HG03135 (cell line): Measurements from ENCODE around the gene BEND7.
"Not testable (repeated sequence)": the region's sequence is repeated elsewhere in the genome, so short reads cannot be mapped to it uniquely, and the experiment has no call there.

Source experiments
- ATAC-seq: cut with Tn5 transposase; IDR thresholded peaks from one replicate; pipeline ENCODE4 v1.9.1; 2021; ENCODE audit warnings: mild to moderate bottlenecking, moderate library complexity; ENCODE audit not compliant: unreplicated experiment

The BEND7 gene

DNA sequence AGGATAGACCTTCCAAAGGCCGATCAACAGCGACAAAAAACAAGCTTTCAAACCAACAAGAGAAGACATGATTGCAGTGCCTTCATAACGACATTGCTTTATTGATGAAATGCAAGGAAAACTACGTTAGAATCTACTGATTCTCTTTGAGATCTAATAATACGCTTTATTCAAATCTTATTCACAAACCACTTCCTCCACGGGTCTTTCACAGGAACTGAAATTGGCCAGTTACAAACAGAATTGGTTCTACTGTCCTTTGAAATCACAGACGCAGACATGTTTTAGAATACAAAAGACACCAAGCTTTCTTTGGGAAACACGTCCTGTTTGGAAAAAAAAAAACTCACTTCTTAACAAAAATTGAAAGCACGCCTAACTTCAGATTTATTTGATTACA is 106.0 kb downstream of the BEND7 start:
- no peak for ATAC-seq

DNA sequence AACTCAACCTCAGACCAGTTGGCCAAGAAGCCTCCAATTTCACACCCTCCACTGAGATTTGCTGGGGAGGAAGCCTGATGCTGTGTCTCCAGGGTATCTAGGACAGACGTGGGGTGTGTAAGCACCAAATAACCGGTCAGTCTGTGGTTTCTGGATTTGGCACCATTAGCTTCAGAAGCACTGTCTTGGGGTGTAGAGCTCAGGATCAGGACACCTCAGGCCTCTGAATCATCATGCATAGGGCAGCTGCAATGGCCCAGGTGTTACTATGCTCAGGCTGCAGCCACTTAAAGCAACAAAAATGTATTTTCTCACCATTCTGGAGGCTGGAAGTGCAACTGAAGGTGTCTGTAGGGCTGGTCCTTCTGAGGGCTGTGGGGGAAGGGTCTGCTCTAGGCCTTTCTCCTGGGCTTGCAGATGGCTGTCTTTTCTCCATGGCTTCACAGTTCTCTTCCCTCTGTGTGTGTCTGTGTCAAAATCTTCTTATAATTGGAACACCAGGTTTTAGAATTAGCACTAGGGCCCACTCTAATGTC is 107.4 kb downstream of the BEND7 start:
- no peak for ATAC-seq

DNA sequence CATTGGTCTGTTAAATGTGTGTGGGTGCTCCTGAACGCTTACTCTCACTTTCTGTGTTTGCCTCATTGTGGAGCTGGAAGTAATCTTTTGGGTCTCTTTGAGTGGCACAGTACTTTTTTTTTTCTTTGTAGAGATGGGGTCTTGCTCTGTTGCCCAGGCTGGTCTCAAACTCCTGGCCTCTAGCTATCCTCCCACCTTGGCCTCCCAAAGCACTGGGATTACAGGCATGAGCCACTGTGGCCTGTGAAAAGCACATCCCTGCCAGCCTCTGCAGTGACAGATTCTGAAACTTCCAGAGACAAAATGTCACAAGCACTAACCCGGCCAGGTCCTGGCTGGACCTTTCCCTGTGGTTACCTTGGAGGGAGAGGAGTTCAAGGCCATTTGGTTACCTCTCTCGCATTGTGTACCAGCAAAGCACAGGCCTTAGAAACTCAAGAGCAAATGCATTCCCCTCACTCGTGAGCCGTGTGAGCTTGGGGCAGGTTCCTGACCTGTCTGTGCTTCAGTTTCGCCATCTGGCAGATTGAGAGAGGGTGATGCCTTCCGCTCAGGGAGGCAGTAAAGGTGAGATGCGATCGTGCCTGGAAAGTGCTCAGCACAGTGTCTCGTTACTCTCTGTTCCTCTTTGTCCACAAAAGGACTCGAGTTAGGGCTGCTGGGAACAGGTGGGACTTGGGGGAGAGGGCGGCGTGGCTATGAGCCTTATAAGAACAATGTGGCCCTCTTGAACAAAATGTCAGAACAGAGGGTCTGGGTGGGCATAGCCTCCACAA is 108.1 kb downstream of the BEND7 start:
- ATAC-seq, result no peak

DNA sequence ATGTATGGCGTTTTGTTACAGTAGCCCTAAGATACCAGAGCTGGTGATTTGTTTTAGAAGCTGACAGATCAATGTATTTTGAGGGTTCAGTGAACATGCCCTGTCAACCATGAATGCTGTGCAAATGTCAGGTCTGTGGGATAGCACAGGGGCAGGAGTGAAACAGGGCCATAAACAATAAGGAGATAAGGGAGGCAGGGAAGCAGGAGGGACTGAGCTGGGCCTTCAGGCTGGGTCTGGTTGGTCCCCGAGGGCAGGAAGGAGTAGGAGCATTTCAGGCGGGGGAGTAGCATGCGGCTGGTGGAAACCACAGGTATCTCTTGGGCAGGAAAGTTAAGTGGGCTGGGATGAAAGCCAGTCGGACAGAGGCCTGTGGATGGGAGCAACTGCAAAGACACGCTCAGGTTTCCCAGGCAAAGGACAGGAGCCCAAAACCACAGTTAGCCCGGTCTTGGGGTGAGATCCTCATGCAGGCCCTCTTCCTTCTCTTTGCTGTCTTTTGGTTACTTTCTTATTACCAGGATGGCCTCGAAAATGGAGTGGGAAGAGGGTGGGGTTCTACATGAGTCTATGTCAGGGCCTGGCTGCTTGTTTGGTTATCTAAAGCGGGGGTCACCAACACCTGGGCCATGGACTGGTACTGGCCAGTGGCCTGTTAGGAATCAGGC is 111.2 kb downstream of the BEND7 start:
- ATAC-seq, result no peak

DNA sequence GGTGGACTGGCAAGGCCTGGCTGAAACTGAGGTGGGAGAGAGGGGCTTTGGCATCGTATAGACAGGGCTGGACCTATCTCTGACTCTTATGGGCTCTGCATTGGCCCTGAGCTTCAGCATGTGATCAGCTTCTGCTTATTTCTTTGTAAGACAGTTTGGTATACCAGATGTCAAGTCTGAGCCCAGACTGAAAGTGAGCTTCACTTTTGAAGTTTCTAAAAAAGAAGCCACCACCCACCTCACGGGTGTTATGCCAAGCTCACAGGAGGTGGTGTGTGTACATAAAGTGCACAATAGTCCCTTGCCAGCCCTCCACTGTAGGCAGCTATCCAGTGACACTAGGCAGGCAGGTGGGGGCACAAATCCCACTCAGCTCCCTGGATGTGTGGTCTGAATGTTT is 112.1 kb downstream of the BEND7 start:
- ATAC-seq, result no peak

DNA sequence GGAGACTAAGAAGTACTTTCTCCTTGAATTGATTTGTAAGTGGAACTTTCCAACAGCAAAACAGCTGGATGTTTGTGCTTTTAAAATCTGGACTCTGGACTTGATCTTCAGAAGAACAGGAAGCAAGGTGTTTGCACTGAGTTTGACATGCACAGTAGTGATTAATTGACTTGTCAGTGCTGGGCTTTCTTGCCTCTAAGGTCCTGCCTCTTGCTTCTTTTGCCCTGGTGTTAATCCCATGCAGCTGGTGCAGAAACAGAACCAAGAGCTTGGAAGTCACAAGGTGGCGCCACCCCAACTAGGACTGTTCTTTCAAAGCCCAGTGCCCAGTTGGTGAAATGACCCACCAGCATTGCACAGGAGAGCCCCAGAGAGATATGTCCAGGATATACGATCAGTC is 114.0 kb downstream of the BEND7 start:
- ATAC-seq, result no peak

DNA sequence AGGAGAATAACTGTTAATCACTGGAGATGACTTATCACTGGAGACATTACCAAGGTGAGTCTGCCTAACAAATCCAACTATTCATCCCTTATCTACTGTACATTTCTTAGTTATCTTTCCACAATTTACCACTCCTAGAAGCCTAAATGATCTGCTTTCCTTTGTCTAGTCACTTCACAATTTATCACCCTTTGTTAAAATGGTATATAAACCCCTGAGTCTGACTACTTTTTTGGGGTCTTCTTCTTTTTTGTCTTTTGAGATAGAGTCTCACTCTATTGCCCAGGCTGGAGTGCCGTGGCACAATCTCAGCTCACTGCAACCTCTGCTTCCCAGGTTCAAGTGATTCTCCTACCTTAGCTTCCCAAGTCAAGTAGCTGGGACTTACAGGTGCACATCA is 114.7 kb downstream of the BEND7 start:
- no peak for ATAC-seq

DNA sequence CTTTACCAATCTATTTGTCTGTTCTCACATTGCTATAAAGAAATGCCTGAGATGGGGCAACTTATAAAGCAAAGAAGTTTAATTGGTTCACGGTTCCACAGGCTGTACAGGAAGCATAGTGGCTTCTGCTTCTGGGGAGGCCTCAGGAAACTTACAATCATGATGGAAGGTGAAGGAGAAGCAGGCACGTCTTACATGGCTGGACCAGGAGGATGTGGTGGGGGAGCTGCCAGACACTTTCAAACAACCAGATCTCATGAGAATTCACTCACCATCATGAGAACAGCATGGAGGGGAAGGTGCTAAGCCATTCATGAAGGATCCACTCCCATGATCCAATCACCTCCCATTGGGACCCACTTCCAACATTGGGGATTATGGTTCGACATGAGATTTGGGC is 115.9 kb downstream of the BEND7 start:
- ATAC-seq, result no peak

DNA sequence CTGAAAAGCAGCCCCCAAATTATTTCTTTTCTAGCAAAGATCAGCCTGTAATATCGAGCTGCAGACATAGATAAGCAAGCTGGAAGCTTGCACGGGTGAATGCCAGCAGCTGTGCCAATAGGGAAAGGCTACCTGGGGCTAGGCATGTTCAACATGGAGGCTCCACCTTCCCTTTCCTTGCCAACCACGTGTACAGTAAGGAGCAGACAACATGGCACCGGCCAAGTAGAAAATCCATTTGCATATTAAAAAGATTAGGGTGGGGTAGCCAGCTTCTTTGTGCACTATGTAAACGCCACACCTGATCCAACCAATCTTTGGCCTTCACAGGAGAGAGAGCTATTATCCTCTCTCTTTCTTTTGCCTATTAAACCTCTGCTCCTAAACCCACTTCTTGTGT is 124.0 kb downstream of the BEND7 start:
- ATAC-seq, result no peak

DNA sequence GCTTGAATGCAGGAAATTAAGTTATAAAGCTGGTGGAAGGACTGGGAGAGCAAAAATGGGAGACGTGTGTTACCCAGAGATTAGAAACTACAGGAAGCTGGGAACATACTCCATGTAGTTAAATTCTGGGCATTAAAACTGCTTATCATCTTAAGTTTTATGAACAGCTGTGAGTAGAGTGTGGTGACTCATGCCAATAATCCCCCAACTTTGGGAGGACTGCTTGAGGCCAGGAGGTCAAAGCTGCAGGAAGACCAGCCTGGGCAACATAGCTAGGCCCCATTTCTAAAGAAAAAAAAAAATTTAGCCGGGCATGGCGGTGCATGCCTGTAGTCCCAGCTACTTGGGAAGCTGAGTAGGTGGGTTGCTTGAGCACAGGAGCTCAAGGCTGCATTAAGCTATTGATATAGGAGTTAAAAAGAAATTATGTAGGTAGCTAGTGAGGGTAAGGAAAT is 124.5 kb downstream of the BEND7 start:
- ATAC-seq, result no peak

DNA sequence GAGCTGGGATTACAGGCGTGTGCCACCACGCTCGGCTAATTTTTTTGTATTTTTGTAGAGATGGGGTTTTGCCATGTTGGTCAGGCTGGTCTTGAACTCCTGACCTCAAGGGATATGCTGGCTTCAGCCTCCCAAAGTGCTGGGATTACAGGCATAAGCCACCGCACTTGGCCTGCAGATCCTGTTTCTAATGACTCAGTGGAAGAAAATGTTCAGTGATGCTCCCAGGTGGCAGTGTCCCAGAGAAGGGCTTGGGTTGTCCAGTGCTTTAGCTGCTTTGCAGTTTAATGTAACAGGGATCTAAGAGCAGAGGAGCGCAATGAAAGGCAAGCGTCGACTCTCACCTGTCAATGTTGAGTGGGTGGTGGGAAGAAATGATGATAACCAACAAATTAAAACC is 125.4 kb downstream of the BEND7 start:
- ATAC-seq, result not testable (repeated sequence)

DNA sequence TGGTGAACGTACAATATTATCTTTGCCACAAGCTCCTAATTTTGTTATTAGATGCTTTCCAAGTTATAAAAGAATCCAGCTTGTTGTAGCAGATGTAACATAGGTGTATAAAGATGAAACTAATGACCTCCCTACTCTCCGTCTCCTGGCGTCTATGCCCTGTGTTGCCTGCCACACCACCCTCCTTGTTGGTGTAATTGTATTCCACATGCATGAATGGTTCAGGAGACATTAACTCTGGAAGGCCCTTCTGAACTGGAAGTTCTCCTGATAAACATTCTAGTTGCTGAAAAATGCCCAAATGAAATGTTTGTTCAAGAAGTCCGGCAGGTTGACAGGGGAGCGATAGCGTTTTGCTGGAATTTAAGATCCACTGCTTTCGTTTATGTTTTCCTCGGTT is 126.8 kb downstream of the BEND7 start:
- ATAC-seq, result no peak

DNA sequence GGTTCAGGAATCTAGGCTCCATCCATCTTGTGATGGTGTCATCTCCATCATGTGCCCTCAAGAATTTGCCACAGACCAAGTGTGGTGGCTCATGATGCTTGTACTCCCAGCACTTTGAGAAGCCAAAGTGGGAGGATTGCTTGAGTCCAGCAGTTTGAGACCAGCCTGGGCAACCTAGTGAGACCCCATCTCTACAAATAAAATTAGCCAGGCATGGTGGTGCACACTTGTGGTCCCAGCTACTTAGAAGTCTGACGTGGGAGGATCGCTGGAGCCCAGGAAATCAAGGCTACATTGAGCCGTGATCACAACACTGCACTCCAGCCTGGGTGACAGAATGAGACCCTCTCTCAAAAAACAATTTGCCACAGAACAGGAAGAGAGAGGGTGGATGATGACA is 127.7 kb downstream of the BEND7 start:
- no peak for ATAC-seq

DNA sequence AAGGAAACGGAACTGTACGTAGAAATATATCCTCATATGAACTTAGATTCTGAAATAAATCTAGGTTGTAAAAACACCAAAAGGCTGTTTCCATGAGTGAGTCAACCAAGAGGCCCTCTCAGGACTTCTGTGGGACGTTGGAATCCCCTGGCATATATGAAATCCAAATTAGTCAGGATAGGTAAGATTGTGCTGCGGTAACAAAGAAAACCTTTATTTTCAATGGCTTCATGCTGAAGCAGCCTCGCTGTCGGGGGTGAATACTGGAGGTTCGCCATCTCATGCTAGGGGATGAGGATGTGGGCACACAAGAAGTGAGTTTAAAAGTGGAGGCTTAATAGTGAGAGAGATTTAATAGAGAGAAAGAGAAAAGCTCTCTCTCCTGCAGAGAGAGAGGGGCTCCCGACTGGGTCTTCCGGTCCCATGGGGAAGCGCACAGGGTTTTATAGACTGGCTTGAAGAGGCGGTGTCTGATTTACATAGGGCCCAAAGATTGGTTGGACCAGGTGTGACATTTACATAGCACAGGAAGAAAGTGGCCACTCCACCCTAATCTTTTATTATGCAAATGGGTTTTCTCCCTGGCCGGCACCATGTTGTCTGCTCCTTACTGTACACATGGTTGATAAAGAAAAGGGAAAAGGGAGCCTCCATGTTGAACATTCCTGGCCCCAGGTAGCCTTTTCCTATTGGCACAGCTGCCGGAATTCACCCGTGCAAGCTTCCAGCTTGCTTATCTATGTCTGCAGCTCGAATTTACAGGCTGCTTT is 128.4 kb downstream of the BEND7 start:
- ATAC-seq, result no peak

DNA sequence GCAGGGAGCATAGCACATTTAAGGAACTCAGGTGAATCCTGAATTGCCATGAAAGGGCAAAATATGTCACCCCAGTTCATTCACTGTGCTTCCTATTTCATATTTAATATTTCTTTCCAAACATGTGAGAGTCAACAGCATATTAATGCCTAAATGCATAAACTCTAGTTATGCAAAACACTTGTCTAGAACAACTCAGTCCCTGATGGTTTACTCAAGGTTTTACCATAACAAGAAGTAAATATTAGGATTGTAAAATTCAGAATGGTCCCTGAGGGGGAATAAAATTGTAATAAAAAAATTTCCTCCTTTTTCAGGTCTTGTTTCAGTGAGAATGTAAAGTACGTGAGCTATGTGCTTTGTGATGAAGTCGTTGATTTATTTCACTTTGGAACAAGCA is 129.1 kb downstream of the BEND7 start:
- no peak for ATAC-seq

DNA sequence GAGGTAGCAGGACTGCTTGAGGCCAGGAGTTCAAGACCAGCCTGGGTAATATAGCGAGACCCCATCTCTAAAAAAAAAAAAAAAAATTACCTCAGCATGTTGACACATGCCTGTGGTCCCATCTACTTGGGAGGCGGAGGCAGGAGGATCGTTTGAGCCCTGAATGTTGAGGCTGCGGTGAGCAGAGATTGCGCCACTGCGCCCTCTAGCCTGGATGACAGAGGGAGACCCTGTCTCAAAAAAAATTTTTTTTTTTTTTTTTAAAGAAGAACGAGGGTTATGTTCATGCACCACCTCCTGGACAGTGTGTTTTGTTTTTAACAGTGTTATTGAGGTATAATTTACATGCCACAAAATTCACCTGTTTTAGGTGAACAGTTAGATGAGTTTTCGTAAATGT is 129.6 kb downstream of the BEND7 start:
- ATAC-seq, result no peak

DNA sequence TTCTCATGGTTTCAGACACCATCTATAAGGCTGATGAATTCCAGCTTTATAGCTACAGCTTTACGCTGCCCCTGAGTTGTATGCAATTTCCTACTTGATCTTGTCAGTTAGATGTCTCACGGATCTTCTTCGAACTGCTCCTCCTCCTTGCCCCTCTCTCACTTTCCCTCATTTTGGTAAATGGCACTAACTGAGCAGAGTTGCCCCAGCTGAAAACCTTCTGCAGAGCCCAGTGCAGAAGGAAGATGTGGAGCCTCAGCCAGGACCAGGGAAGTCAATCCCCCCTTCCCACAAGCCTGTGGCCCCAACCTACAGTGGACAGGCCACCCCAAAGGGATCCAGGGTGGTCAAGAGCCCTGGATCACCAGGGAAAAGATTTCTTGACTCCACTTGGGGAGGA is 131.8 kb downstream of the BEND7 start:
- no peak for ATAC-seq

DNA sequence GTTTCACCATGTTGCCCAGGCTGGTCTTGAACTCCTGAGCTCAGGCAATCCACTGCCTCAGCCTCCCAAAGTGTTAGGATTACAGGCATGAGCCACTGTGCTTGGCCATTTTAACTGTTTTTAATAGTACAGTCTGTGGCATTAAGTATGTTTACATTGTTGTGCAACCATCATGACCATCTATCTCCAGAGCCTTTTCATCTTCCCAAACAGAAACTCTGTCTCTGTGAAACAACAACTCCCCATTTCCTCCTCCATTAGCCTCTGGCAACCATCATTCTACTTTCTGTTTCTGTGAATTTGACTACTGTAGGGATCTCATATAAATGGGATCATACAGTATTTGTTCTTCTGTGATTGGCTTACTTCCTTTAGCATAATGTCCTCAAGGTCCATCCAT is 132.4 kb downstream of the BEND7 start:
- no peak for ATAC-seq

DNA sequence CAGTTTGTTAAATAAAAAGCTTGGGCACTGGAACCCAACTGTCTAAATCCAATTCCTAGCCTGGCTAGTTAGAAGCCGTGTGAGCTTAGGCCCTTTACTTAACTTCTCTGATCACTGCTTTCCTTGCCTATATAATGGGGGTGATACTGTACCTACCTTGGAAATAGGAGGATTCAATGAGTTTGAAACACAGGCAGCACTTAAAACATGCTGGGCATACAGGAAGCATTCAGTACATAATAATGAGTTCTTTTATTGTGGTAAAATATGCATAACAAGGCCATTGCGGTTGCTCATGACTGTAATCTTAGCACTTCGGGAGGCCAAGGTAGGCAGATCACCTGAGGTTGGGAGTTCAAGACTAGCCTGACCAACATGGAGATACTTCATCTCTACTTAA is 133.3 kb downstream of the BEND7 start:
- ATAC-seq, result no peak

DNA sequence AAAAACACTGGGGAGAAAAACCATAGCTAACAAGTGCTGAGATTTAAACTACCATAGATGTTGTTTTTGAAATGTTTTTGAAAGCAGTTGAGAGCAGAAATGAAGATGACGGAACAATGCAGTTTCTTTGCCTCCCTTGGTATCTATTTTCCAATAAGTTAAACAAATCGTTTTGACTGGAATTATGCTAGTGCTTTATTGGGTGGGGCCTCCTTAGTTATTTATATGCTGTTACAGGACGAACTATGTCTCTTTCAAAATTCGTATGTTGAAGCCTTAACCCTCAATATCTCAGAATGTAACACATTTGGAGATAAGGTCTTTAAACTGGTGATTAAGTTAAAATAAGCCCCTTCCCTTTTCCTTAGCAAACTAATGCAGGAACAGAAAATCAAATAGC is 135.2 kb downstream of the BEND7 start:
- ATAC-seq, result no peak

DNA sequence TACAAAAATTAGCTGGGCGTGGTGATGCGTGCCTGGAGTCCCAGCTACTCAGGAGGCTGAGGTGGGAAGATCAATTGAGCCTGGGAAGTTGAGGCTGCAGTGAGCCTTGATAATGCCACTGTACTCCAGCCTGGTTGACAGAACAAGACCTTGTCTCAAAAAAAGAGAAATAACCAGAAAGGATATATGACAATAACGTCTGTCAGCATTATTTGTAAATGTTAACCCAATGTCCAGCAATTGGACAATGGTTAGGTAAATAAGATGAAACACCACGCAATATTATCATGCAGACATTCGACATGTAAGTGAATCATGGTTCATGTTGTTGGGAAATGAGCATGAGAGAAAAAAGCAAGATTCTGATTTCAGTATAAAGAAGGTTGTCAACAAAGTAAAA is 136.1 kb downstream of the BEND7 start:
- no peak for ATAC-seq
